SHP77 treated with DMSO at 0.1 percent for 48 hours (cell line): ENCODE measurements around the gene CLDN22.

Experiments
- DNase-seq: peaks from one replicate; lab custom pipeline; 2025; lab: John Stamatoyannopoulos, UW

The CLDN22 gene

GRCh38 chr4:183321516-183321915 lies 1.4 kb upstream of the CLDN22 start:
- DNase-seq: no peak

DNA sequence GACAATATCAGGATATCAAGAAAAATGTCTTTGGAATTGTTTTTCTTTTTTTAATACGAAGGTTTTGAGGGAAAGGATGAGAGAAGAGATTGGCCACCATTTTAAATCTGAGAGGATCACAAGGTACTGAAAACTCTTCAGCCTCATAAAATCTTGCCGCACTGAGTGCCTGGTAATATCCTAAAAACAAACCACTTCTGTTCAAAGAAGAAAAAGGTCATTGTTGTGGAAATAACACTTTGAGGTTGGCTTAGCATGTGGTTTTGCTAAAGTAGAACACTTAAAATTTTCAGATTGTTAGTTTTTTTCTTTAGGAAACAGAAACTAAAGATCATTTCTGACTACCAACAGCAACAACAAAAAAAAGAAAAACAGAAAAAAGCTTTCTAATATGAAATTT lies 1.0 kb upstream of the CLDN22 start:
- no peak for DNase-seq

DNA sequence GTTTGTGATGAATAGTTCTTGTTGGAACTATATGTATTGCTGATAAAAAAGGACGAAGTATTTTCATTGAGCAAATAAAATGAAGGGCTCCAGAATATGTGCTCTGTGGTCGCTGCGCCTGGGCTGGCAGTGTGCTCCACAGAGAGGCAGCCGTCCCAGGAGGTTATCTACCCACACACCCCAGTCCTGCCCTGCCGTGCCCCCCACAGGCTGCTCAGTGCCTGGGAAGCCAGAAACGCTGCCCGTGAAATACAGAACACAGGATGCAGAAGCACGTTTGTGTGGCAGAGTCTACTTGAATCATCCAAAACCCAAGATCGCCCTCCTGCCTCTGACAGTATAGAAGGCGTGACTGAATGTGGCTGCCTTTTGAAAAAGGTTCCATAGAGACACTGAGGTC lies 1.4 kb downstream of the CLDN22 start:
- DNase-seq: no peak

DNA sequence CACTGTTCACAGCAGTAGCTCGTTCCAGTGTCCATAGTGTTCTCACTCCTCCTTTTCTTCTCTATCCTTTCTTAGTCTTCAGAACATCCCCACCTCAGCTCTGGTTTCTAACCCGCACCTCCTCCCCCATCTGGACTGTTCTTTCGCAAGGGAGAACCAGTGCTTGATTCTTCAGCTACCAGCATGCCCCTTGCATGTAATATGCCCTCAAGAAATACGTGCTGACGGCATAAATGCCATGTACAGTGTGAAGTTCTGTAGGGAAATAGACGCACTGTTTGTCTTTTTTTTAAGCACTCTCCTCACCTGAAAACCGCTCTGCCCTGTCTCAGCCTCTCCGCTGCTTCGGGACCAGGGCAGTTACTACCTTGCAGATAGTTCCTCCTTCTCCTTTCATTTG lies 5.3 kb downstream of the CLDN22 start:
- no peak for DNase-seq

GRCh38 chr4:183314336-183314735 lies 5.7 kb downstream of the CLDN22 start:
- no peak for DNase-seq

DNA sequence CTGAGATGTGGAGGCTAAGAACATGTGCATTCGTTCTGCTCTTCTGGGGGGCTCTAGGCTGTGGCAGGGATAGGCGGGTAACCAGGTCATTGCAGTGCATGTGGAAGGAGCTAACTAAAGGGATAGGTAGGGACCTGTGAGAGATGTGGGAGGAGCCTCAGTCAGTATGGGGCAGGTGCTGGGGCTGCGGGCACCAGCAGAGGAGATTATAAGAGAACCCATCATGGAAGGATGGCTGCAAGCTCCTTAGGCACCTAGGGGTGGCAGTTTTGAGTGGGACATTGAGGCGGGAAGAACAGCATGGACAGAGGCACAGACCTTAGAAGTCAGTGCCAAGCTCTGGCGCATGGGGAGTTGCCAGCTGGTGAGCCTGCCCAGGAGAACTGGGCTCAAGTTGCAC lies 7.2 kb downstream of the CLDN22 start:
- no peak for DNase-seq

- DNase-seq: no peak
Measured at GRCh38 chr4:183306811-183307210, 13.3 kb downstream of the CLDN22 start.

DNA sequence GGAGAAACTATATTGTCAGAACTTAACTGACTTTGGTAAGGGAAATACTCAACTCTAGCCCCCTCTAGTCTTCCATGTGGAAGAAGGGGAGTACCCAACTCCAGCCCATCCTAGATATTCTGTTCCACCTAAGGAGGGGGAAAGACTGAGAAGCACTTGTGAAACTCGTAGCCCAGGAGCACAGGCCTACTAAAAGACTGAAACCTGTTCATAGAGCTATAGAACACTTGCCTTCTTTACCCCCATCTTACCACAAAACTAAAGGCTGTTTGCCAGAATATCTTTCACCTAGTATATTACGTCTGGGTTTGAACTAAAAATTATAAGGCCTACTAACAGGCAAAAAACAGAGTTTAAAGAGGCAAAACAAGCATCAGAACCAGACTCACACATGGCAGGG lies 15.5 kb downstream of the CLDN22 start:
- DNase-seq: no peak

DNA sequence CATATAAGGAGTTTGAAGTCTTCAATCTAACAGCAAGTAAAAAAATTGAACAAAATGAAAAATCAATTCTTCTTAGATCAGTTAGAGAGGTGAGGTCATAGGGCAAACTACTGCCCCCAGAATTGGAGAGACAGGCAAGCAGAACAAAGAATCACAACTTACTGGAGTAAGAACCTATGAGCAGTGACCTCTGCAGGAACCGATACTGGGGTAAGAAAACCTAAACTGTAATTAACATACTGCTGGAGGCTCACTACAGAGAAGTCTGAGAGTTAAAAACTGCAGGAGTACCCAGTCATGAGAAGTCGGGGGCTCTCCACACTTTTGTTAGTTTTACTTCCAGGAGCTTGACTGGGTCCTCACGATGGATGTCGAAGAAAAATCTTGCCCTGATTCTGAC lies 16.0 kb downstream of the CLDN22 start:
- no peak for DNase-seq

DNA sequence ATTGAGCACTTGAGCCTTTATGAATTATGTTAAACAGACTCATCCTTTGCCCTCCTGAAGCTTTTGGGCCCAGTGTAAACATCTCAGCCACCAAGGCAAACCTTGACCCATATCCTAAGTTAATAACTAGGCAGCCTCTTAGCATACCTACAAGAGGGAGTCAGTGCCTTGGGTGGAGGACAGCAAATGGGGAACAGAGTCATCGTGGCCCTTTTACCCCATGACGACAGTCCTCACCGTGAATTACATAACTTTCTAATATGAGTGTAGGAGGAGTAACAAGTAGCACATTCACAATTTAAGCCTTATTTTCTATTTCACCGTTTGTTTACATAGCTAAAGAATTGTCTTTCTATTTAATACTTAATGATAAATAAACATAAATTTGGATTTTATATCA lies 16.8 kb downstream of the CLDN22 start:
- no peak for DNase-seq

DNA sequence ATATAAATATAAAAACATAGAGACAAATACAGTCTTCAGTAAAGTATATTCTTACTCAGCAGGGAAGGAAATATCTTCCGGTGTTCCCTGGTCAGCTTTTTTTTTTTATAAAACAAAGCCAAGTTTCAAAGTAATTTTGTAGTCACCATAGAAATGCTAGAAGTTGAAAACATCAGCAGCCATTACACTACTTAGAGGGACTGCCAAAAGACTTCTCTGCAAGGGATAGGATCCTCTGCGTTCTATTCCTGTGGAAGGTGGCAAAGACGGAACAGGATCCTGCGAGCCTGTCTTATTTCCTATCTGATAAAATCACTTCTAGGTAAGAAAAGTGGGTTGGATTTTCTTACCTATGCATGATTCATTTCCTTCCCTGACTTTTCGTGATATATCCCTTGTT lies 19.4 kb downstream of the CLDN22 start:
- DNase-seq: no peak

GRCh38 chr4:183300070-183300469 lies 20.0 kb downstream of the CLDN22 start:
- no peak for DNase-seq

DNA sequence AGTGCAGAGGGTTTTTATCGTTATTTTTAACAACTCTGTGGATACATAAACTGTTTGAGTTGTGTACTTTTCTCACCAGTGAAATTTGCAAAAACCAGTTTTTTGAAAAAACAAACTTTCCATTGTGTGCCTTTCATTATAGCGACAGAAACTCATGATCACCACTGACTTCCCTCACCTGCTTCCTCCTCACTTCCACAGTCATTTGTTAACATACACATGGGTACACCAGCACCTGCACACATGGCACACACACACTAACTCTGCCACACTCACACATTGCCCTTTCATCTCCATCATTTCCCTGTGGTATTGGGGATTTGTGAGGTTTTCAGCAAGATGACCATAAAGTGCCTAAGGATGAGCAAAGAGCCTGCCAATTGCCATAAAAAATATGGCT lies 20.6 kb downstream of the CLDN22 start:
- no peak for DNase-seq

- DNase-seq: no peak
Measured at GRCh38 chr4:183297675-183298074, 22.4 kb downstream of the CLDN22 start.

GRCh38 chr4:183295711-183296110 lies 24.4 kb downstream of the CLDN22 start:
- DNase-seq: no peak

GRCh38 chr4:183291070-183291469 lies 29.0 kb downstream of the CLDN22 start:
- DNase-seq: no peak

- DNase-seq: no peak
Measured at GRCh38 chr4:183289688-183290087, 30.4 kb downstream of the CLDN22 start.

DNA sequence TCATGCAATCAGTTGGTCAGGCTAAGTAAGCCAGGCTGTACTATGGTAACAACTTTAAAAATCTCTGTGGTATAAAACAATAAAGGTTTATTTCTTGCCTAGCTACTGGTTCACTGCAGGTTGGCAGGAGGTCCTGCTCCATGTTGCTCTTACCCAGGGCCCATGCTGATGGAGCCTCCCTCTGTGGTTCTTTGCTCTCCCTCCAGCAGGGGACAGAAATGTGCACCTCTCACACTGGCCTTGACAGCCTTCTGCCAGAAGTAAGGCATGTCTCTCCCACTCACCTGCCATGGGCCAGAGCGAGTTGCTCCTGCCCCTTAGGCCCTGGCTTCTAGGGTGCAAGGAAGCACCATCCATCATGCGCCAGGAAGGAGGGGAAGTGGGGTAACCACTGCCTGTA lies 31.1 kb downstream of the CLDN22 start:
- DNase-seq: no peak

GRCh38 chr4:183287677-183288076 lies 32.4 kb downstream of the CLDN22 start:
- no peak for DNase-seq

GRCh38 chr4:183287309-183287659 lies 32.8 kb downstream of the CLDN22 start:
- no peak for DNase-seq

DNA sequence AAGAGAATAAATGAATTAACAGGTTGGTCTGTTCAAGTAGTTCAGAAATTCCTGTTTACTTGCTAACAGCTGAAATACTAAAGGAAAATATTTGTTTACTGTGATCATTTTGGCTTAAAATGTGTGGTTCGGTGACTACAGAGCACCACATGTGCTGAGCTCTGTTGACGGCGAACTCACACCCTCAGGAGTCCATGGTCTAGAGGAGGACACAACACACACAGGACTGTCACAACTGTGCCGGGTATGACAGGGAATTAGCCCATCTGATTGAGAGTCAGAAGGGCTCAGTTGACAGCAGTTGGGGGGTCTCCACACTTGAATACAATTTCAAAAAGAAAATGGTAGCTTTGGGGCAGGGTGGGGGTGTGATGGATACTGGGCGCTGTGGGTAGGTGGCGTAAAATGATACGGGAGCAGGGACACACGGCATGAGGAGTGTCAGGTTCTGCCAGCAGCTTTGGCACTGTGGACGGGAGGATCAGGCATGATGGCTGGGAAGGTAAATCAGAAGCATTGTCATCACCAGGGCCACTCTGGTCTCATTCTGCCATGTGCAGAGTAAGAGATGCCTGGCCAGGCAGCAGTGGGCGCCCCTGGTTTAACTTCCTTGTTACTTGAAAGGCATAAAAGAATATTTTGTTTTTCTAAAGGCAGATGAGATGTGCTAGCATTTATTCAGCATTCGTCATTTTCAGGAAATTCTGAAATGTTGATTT lies 33.3 kb downstream of the CLDN22 start:
- DNase-seq: no peak

DNA sequence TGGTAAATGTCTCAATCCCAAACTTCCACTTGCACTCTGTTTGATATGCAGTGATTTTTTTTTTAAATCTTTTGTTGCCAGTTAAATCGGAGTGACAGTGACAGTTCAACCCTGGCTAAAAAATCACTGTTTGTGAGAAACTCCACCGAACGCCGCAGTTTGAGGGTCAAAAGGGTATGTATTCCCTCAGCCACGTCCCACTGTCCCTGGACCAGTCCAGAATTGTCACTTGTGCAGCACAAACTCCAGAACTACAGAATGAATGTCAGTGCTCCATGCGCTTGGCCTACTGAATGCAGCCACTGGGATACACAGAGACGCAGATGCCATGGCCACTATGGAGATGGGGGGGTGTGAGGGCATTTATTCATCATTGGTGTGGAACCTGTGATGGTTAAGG lies 34.2 kb downstream of the CLDN22 start:
- DNase-seq: no peak

GRCh38 chr4:183284965-183285364 lies 35.1 kb downstream of the CLDN22 start:
- DNase-seq: no peak

DNA sequence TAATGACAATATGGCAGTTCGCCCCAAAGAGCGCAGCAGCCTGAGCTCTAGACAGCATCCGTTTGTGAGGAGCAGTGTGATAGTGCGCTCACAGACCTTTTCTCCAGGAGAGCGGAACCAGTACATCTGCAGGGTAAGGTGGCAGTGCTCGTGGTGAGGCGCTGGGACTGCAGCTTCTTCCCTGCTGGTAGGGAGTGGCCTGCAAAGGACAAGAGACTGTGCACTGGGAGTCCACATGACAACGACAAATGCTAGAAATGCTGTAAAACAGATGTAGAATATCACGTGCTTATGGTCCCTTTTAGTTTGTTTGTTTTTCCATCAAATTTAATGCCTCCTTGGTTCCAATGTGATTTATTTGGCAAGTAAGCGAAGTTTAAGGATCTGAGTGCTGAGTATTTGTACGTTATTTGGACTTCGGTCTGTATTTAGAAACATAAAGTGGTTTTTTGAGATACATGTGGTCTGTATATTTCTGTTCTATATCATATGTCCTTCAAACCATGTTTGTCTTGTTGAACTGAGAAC lies 35.8 kb downstream of the CLDN22 start:
- DNase-seq: no peak
